Measurements from ENCODE around the gene LRRC7.

Gene LRRC7

DNA sequence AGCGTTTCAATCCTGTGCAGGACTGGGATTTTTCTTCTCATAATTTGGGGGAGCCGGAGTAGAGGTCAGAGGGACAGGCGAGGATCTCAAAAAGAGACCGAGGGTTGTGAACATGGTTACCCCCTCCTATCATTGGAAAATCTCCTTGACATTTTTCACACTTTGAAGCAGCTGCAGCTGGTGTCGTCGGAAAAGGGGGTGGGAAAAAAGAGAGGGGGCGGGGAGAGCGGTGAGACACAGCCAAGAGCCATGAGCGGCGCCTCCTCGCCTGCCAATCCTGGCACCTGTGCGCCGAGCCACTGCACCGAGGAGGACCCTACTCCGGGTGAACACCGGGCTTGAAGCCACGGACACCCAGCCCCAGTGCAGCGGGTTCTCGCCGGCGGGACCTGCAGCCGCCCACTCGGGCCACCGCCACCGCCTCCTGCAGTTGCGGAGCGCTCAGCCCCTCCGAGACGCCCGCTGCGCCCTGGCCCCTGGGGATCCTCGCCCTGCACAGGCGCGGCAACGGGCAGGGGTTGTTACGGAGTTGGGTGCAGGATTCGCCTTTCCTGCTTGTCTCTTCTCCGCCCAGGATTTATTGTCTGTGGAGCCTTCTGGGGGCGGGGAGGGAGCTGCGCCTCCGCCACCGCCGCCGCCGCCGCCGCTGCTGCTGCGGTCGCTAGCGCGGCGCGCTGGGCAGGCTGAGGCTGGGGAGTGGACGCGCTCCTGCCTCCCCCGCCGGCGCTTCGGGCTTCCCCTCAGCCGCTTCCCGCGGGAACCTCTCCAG is at the start of gene LRRC7:
TSS of gene LRRC7 (plus strand) at position 271 of the 769 bp plus-strand sequence. CDS start 718 bp downstream, outside the sequence.
- in situ Hi-C loops (cut with MboI; ENCODE audit: low sequenced_read_pairs), result no loop called here

DNA sequence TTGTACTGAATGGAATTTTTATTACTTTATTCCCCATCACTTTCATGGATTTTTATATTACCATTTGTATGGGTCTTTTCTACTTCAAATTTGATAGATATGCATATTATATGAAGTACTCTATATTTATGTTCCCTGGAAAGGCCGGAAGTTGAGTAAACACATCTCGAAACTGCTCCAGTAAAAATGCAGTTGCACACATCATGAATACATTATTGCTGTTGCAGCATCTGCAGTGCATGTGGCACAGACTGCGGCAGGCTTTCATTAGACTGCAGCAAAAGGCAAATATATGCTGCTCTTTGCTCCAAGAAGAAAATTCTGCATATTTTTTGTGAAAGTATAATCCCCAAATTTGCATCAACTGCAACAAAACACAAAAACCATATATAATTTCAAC is 48.7 kb upstream of the LRRC7 start:
- in situ Hi-C loops (cut with MboI; ENCODE audit: low sequenced_read_pairs), result no loop called here

DNA sequence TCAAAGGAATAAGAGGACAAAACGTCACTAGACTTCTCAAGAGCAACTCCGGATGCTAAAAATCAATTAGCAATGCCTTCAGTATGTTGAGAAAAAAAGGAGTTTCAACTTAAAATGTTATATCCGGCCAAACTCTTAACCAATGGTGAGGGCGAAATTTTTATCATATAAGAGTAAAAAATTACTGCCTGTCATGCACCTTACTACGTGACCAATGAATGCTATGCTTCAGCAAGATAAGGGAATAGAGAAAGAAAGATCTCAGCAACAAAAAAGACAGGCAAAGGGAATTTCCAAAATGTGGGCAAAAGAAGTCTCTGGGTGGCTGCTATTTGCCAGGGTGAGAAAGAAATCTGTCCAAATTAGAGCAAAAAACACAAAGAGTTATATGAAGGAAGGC is 47.4 kb upstream of the LRRC7 start:
- in situ Hi-C loops (cut with MboI; ENCODE audit: low sequenced_read_pairs), result no loop called here

DNA sequence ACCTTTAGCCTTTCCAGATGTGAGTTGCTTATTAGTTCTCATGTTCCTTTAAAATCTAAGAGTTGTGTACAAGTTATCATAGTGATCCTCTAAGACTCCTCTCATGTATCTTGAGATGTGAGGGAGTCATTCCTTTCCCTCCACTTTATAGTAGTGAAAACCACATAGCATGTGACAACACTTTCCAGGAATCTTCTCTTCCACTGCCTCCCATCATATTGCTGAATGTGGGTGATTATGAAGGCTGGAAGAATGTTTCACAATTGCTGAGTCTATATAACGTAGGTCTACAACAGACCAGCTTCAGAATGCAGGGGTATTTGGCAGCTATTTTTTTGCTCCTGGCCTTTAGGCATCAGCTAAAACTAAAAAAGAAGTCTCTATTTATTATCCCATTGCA is 44.7 kb upstream of the LRRC7 start:
- in situ Hi-C loops (cut with MboI; ENCODE audit: low sequenced_read_pairs), result no loop called here

DNA sequence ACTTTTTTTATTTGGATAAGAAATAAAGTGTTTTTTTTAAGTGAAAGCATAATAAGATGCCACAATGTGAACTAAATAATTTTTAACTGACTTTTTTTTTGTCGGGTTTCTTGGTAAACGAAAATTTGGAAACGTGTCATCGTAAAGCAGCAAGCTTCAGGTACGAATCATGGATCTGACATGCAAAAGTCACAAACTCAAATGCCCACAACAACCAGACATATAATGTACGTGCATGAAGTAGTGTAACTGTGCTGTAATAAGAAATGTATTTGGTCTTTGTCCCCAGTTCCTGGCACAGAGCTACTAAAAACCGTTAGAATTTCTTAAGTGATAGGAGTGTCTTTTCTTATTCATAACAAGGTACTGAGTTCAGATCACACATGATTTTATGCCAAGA is 44.3 kb upstream of the LRRC7 start:
- in situ Hi-C loops (cut with MboI; ENCODE audit: low sequenced_read_pairs), result no loop called here

DNA sequence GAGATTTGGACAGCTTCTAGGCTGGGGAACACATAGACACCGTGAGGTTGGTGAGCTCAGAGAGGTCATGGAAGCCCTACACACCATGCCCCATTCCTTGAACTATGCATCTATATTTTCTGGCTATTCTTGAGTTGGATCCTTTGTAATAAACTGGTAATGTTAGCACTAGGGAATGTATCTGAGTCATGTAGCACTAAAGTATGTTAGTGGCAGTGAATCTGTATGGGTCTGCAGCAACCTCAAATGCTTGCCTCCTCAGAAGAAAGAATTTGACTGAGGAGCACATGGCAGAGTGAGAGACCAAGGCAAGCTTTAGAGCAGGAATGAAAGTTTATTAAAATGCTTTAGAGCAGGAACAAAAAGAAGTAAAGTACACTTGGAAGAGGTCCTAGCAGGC is 43.7 kb upstream of the LRRC7 start:
- in situ Hi-C loops (cut with MboI; ENCODE audit: low sequenced_read_pairs), result no loop called here

DNA sequence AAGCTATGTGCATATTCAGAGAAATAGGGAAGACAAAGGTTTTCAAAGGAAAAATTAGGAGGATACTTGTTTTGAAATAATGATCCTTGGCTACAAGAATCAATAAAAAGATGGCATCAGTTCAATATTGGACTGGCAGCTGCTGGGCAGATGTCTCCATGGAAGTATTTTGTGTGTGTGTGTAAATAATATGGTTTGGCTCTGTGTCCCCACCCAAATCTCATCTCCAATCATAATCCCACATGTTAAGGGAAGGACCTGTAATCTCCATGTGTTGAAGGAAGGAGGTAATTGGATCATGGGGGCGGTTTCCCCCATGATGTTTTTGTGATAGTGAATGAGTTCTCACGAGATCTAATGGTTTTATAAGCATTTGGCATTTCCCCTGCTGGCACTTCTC is 40.4 kb upstream of the LRRC7 start:
- in situ Hi-C loops (cut with MboI; ENCODE audit: low sequenced_read_pairs), result no loop called here

DNA sequence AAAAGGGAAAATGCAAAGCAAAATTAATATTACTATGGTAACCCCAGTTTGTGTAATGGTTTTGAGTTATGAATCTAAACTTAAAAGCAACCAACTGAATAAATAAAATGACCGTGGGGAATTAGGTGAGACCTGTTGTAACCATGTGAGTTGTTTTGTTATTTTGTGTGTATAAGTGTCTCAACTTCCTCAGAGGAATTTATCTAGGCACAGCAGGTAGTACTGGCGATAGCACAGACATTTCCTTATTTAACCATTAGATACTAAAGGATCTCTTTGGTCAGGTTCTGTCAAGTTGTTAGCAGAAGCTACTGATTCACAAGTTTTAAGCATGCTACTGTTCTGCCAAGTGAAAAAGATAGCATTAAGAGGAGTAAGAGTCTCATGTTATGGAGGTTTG is 39.3 kb upstream of the LRRC7 start:
- in situ Hi-C loops (cut with MboI; ENCODE audit: low sequenced_read_pairs), result no loop called here

DNA sequence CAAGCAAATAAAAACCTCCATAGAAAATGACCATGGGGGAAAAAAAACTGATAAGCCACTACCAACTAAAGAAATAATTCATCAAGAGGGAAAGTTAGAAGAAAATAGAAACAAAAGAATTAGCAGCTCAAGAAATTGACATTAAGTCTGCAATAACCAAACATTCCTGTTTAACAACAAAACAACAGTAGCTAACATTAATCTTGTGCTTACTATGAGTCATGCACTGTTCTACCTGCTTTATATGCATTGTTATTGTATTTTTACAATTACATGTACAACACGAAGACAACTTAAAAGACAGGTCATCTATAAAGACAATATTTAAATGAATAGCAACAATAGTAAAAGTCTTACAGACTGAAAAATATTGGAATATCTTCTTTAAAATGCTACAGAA is 34.4 kb upstream of the LRRC7 start:
- in situ Hi-C loops (cut with MboI; ENCODE audit: low sequenced_read_pairs), result no loop called here

DNA sequence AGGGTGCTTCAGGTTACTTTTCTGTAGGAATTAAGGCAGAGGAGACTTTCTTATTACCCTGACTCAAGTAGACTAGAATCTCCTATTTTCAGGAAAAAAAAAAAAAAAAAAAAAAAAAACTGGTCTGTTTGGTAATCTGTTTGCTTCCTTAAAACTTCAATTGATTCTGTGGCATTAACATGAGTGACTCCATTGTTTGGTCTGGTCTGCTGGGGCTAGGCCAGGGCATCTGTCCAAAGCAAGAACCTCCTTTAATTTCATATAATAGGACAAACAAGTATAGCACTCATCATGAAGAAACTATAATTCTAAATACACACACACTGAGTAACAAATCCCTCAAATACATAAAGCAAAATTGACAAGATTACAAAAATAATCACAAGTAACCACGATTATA is 32.9 kb upstream of the LRRC7 start:
- in situ Hi-C loops (cut with MboI; ENCODE audit: low sequenced_read_pairs), result no loop called here

DNA sequence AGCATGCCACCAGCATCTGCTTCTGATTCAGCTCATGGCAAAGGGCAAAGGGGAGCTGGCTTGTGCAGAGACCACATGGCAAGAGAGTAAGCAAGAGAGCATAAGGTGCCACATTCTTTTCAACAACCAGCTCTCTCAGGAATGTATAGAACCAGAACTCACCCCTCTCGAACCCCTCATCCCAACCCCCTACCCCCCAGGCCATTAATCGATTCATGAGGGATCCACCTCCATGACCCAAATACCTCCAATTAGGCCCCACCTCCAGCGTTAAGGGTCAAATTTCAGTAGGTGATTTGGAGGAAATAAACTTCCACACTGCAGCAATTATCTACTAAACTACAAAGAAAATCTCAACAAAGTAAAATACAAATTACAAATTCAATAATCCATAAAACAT is 32.2 kb upstream of the LRRC7 start:
- in situ Hi-C loops (cut with MboI; ENCODE audit: low sequenced_read_pairs), result no loop called here

DNA sequence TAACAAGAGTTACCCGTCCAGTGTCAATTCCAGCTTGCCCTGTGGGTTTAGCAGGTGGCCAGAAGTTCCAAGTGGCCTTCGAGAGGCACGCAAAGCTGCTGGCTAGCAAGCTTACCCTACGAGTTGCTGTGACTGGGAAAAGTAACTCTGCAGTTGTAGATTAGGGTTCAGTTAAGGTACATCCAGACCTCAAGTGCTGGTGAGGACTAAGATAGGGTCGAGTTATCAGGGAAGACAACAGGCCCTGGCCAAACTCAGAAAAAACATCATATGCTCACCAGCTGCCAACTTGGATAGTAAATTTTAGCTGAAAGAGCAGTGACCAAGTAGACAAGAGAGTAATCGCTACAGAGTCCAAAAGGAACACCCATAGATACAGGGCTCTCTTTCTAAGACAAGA is 27.7 kb upstream of the LRRC7 start:
- in situ Hi-C loops (cut with MboI; ENCODE audit: low sequenced_read_pairs), result no loop called here

DNA sequence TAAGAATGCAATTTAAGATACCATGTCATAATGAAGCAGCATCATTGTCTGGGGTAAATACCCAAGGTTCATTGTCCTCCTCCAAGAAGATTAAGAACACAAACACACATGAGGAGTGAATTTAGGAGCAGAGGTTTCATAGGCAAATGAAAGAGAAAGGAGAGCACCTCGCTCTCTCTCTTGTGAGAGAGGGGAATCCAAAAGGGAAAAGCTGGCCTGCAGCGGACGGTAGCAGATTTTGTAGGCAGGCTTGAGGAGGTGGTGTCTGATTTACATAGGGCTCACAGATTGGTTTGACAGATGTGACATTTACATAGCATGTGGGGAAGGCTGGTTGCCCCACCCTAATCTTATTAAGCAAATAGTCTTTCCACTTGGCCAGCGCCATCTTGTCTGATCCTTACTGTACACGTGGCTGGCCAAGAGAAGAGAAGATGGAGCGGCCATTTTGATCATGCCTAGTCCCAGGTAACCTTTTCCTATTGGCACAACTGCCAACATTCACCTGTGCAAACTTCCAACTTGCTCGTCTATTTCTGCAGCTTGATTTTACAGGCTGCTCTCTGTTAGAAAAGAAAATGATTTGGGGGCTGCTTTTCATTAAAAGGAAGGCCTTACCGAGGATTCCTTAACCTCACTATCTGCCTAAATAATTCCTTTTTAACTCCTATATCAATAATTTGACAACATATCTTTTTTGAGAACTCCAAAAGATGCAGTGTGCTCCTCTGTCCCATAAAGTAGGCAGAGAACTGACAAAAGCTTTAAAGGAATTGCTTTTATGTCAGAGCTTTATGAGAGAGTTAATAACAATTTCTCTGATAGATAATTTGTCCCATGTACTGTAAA is 16.0 kb upstream of the LRRC7 start:
- in situ Hi-C loops (cut with MboI; ENCODE audit: low sequenced_read_pairs), result no loop called here

DNA sequence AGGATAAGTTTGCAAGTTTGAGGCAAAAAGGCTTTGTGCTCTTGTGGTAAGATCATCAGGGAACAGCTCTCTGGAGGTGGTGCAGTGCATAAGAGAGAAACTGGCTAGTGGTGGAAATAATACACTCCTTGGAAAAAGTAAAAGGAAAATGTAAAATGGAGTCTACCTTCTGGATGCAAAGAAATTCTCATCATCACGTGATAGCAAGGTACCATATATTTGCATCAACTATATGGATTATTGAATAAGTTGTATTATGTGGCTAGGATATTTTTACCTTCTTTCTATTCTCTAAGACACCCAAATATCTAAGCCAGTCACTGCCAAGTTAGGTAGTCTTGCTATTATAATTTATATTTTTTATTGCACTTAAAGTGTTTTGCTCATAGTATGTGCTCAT is 14.0 kb upstream of the LRRC7 start:
- in situ Hi-C loops (cut with MboI; ENCODE audit: low sequenced_read_pairs), result no loop called here

DNA sequence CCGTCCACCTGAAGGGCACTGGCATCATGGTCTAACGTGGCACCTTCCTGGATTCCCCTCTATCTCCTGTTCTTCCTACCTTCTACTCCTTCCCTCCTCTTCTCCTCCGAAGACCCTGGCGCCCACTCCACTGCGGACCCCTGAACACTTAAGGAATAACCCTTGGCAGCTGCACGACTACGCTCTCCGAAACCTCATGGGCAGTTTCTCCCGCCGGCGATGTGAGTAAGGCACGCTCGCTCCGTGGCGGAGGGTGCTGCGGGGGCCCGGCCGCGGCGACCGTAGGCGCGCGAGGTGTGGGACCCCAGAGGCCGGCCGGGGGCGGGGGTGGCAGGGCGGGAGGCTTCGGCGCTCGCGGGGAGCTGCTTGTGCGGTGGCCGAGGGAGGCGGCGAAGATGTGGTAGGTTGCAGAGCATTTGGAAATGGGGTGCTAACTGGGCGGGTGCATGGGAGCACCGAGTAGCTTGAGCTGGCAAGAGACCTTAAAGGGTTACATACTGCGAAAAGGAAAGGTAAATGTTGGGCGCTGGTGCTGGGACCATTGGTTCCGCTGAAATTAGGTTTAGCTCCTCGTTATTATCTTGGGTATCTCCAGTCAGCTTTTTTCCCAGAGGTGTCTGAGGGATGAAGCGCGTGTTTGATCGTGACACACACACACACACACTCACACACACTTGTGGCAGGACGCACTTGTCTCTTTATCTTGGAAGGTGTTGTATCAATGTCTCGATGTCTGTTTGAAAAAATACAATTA is 876 bp downstream of the LRRC7 start:
- in situ Hi-C loops (cut with MboI; ENCODE audit: low sequenced_read_pairs), result no loop called here

DNA sequence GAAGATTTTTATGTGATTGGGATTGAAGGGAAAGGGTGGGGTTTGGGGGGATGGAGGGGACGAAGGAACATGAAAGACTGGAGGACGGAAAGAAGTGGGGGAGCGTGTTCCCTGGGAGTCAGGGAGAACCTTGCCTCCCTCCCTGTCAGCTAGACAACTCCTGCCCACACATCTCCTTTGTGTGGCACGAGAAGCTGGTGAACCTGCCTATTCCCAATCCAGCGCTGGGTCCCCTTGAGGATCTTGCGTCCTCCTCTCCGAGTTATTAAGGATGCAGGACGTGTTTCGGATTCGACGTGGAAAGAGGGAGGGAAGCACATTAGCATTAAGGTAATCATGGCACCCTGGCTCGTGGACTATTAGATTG is 1.4 kb downstream of the LRRC7 start:
- in situ Hi-C loops (cut with MboI; ENCODE audit: low sequenced_read_pairs), result no loop called here

DNA sequence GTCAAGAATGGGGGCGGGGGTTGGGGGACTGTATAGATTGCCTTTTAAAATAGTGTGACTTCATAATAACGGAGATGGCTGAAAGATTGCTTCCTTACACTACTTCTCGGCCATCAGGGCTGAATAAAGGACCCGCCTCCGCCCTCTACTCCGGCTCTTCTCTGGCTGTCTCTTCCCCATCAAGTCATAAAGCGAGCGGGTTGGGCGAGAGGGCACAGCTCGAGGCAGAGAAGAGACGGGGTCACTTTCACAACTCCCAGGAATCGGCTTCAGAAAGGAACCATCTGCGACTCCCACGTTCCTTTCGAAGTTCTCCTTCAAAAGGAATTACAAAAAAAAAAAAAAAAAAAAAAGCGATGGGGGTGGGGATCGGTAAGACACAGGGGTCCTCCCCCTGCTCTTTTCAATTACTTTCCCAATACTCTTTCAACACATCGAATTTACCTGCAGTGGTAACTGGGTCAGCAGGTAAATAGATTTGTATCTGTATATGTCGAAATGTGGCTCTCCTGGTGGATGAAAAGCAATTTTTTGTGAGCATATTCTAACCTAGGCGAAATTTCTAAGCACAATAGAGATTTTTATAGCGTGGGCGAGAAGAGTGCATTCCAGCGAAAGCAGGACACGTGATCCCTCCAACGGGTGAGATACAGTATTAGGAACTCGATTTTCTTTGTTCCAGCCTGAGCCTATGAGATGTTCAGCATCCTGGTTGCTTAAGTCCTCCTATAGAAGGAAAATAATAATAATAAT is 2.0 kb downstream of the LRRC7 start:
- in situ Hi-C loops (cut with MboI; ENCODE audit: low sequenced_read_pairs), result no loop called here

DNA sequence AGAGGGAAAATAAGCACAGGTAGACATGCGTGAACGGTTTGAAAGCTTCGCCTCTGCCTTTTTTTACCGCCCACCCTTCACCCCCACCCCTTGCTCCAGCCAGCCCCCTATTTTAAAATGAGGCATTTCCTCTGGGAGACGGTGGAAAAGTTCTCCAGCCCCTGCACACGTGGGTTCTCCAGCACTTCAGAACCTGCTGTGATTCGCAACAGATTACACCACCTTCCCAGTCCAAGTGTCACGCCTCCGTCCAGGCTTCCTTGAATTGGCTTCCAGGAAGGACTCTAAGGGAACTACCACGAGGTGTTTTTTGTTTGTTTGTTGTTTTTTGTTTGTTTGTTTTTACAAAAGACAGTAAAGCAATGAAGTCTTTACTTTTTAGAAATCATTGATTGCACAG is 2.6 kb downstream of the LRRC7 start:
- in situ Hi-C loops (cut with MboI; ENCODE audit: low sequenced_read_pairs), result no loop called here

DNA sequence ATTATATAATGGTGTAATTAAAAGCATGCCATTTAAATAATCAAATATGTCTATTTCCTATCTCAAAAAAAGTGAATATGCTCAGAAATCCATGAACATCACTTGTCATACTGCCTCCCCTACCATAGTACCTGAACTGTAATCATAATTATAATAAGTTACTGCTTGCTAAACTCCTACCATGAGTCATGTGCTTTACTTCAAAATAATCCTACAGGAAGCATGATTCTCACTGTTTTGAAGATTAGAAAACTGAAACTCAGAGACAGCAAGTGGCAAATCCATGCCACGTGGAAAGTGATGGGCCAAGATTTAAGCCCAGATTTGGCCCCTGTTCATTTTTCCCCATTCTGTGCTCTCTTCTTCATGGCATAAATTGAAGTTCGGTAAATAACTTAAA is 5.2 kb downstream of the LRRC7 start:
- in situ Hi-C loops (cut with MboI; ENCODE audit: low sequenced_read_pairs), result no loop called here

DNA sequence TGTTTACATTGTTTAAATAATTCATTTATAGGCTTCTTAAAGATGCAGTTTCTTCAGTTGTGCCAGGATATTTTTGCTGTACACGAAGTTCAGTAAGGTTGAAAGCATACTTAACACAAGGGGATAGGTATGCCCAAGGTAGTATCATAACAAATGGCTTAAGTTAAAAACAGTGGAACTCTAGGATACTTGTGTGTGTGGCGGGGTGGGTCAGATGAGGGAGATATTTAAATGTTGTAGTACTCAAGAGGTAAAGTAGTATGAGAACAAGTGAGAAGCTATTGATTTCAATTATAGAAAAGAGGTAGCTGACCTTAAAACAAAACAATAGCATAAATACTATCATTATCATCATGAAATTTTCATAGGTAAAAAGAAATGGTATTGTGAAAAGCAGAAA is 6.2 kb downstream of the LRRC7 start:
- in situ Hi-C loops (cut with MboI; ENCODE audit: low sequenced_read_pairs), result no loop called here

DNA sequence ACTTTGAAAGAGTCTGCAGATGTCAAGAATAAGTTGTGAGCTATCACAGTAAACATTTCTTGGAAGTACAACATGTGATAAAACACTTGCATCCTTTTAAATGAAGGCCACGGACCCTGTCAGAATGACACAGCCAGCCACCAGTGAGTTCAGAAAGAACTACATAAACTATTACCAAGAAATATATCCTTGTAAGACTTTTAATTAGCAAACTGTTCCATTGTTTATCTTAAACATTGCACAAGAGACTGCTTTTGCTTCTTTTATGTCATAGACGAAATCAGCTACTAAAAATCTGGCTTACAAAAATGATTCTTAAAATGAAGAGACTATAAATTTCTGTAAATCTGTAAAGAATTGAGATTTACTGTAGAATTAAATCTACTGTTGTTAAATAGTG is 17.9 kb downstream of the LRRC7 start:
- in situ Hi-C loops (cut with MboI; ENCODE audit: low sequenced_read_pairs), result no loop called here
